K562 (cell line): ENCODE results near the gene CSKMT. TPM values are rescaled to one million over a fixed set of nuclear protein-coding genes. Genes with fewer than 3 reads are reported as not detected.

Source experiments
- RBM25 ChIP-seq: fragments of 200-400 bp; formaldehyde crosslinking; IDR thresholded peaks from 2 replicates; pipeline ENCODE4 v1.6.1; 2018; ENCODE audit warnings: low read length, low read depth, moderate library complexity; ENCODE audit not compliant: severe bottlenecking
- ZNF592 ChIP-seq: fragments of 450-650 bp; IDR thresholded peaks from 2 replicates; pipeline ENCODE4 v1.6.1; 2017; ENCODE audit warnings: antibody characterized with exemption, mild to moderate bottlenecking
- polyA plus RNA-seq, 8 experiments: library from polyadenylated mRNA; depleted of rRNA in 4 of 8; stranded (reverse) in 5 of 8; unstranded in 3 of 8; fragments of >200 nt; fragmentation: Nextera tagmentation in 2 of 8; fragmentation: Illumina TruSeq in 1 of 8; extraction: Ambion mirVana in 2 of 8; extraction: Trizol in 1 of 8; gene quantifications; 2 replicates each; pipeline versions ENCODE4 v1.2.1 to v1.2.3, GENCODE V29; 2011 to 2014; ENCODE audit warnings: inconsistent platforms in 1 of 8, missing spikeins in 1 of 8
- total RNA-seq, 7 experiments: library from RNA; depleted of rRNA in 6 of 7; stranded (reverse); fragments of >200 nt in 6 of 7; fragmentation: Illumina TruSeq in 2 of 7; extraction: Trizol in 2 of 7; gene quantifications; 2 replicates each; pipeline versions ENCODE4 v1.2.1 to v1.2.3, GENCODE V29; 2011 to 2021; ENCODE audit warnings: low replicate concordance in 1 of 7
- TF ChIP-seq, protein P1 (sequence below), 2 experiments: fragments of 450-650 bp; IDR thresholded peaks; 2 replicates each; pipeline ENCODE4 v1.6.1; 2016; ENCODE audit warnings: mild to moderate bottlenecking in 2 of 2, borderline replicate concordance in 1 of 2, low read depth in 1 of 2, moderate library complexity in 1 of 2

CSKMT gene
- total and polyA plus RNA-seq, 9 of the 15 experiments (the other 6 are each of a cell fraction or from before 2014, with no cell fraction given): 10.3 to 108 (median 27.2) TPM

- TF ChIP-seq RBM25 (no peak), ZNF592 (no peak)
- TF ChIP-seq, protein P1, sequence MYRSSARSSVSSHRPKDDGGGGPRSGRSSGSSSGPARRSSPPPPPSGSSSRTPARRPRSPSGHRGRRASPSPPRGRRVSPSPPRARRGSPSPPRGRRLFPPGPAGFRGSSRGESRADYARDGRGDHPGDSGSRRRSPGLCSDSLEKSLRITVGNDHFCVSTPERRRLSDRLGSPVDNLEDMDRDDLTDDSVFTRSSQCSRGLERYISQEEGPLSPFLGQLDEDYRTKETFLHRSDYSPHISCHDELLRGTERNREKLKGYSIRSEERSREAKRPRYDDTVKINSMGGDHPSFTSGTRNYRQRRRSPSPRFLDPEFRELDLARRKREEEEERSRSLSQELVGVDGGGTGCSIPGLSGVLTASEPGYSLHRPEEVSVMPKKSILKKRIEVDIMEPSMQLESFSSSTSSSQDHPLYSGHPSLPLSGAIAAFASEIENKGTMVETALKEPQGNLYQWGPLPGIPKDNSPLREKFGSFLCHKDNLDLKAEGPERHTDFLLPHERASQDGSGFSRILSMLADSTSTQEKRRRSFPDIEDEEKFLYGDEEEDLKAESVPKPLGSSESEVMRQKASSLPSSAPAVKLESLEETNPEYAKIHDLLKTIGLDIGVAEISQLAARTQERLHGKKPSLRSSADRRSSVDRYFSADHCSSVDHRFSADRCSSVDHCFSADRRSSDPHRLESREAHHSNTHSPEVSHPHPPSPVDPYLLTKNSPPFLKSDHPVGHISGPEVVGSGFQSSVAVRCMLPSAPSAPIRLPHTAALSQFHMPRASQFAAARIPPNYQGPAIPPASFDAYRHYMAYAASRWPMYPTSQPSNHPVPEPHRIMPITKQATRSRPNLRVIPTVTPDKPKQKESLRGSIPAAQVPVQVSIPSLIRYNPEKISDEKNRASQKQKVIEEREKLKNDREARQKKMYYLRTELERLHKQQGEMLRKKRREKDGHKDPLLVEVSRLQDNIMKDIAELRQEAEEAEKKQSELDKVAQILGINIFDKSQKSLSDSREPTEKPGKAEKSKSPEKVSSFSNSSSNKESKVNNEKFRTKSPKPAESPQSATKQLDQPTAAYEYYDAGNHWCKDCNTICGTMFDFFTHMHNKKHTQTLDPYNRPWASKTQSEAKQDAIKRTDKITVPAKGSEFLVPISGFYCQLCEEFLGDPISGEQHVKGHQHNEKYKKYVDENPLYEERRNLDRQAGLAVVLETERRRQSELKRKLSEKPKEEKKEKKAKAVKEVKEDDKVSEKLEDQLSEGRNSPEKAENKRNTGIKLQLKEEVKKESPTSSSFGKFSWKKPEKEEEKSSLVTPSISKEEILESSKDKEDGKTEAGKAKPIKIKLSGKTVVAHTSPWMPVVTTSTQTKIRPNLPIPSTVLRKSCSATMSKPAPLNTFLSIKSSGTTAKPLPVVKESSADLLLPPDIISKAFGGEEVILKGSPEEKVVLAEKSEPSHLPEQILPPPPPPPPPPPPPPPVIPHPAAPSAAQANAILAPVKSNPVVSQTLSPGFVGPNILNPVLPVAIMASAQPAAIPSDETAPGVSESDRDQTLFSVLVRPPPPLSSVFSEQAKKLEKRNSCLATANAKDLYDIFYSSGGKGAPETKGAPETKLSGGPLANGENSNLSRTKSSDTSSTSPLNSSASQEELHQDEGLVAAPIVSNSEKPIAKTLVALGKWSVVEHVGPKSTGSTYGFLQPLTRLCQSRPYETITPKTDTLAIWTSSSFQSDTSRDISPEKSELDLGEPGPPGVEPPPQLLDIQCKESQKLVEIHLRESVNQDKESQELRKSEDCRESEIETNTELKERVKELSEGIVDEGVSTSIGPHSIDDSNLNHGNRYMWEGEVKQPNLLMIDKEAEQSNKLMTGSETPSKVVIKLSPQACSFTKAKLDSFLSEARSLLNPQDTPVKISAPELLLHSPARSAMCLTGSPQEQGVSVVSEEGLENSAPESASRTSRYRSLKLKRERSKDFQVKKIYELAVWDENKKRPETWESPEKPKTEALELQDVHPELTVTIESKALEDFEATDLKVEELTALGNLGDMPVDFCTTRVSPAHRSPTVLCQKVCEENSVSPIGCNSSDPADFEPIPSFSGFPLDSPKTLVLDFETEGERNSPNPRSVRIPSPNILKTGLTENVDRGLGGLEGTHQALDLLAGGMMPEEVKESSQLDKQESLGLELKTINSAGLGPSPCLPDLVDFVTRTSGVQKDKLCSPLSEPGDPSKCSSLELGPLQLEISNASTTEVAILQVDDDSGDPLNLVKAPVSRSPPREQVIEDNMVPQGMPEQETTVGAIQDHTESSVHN (IDR thresholded peaks at IDR 0.05; ENCODE audit: borderline replicate concordance in 1 of 2, low read depth in 1 of 2): no peak
Observed at GRCh38 chr11:62673196-62673525, 8.0 kb downstream of the CSKMT start (continued).
